AML-193 (cell line): Measurements from ENCODE around the gene USP54.
"Not testable (repeated sequence)": the region's sequence is repeated elsewhere in the genome, so short reads cannot be mapped to it uniquely, and the experiment has no call there.

Experiments
- DNase-seq, 2 experiments: peaks; one replicate each; lab custom pipeline; 2025; lab: John Stamatoyannopoulos, UW

The USP54 gene

GRCh38 chr10:73589563-73590126 is 1.5 kb downstream of the USP54 start:
- DNase-seq = no peak

GRCh38 chr10:73588656-73589055 is 2.5 kb downstream of the USP54 start:
- no peak for DNase-seq

GRCh38 chr10:73586583-73586984 is 4.6 kb downstream of the USP54 start:
- DNase-seq = peak; percentile 37 to 48

GRCh38 chr10:73585327-73585726 is 5.8 kb downstream of the USP54 start:
- DNase-seq = no peak

- DNase-seq = no peak
Observed at GRCh38 chr10:73584737-73585136, 6.4 kb downstream of the USP54 start.

GRCh38 chr10:73581918-73582317 is 9.2 kb downstream of the USP54 start:
- DNase-seq = no peak

GRCh38 chr10:73578927-73579326 is 12.2 kb downstream of the USP54 start:
- DNase-seq = not testable (repeated sequence)

GRCh38 chr10:73577788-73578187 is 13.4 kb downstream of the USP54 start:
- DNase-seq = no peak

- DNase-seq = no peak
Observed at GRCh38 chr10:73576890-73577591, 14.1 kb downstream of the USP54 start.

- peak; percentile 44 to 50 for DNase-seq
Observed at GRCh38 chr10:73576178-73576889, 14.8 kb downstream of the USP54 start.

- not testable (repeated sequence) for DNase-seq
Observed at GRCh38 chr10:73567025-73567424, 24.1 kb downstream of the USP54 start.

GRCh38 chr10:73561192-73561591 is 29.9 kb downstream of the USP54 start:
- no peak for DNase-seq

- no peak for DNase-seq
Observed at GRCh38 chr10:73559590-73559989, 31.6 kb downstream of the USP54 start.

GRCh38 chr10:73556855-73557254 is 34.3 kb downstream of the USP54 start:
- no peak for DNase-seq

- DNase-seq = no peak
Observed at GRCh38 chr10:73554721-73555120, 36.4 kb downstream of the USP54 start.

GRCh38 chr10:73553761-73554160 is 37.4 kb downstream of the USP54 start:
- DNase-seq = no peak

GRCh38 chr10:73552819-73553715 is 38.1 kb downstream of the USP54 start:
- DNase-seq = no peak

- DNase-seq = no peak
Observed at GRCh38 chr10:73551515-73551914, 39.6 kb downstream of the USP54 start.

- DNase-seq = no peak
Observed at GRCh38 chr10:73545357-73545756, 45.8 kb downstream of the USP54 start.

- DNase-seq = no peak
Observed at GRCh38 chr10:73537709-73538108, 53.4 kb downstream of the USP54 start.

GRCh38 chr10:73537288-73537687 is 53.9 kb downstream of the USP54 start:
- no peak for DNase-seq

- no peak for DNase-seq
Observed at GRCh38 chr10:73534857-73535256, 56.3 kb downstream of the USP54 start.
